CD4-positive, alpha-beta T cell treated with Interleukin-12 subunit alpha and Interleukin-12 subunit beta, for 1 hour (primary cell): ENCODE data around the gene ZNF554.

ENCODE experiments used
- DNase-seq: peaks from one replicate; pipeline ENCODE4 v3.0.0-alpha.2; 2020

The ZNF554 gene

GRCh38 chr19:2834294-2834871 lies 14.7 kb downstream of the ZNF554 start:
- DNase-seq = no peak

GRCh38 chr19:2837430-2837829 lies 17.8 kb downstream of the ZNF554 start:
- DNase-seq = no peak

- peak; percentile 99 for DNase-seq
These were observed 21.4 kb downstream of the ZNF554 start, which contains the start of gene ZNF555 for GRCh38 chr19:2840794-2841791. ZNF555 (plus strand) TSS chr19:2841475; CDS start chr19:2841573, 98 bp downstream.

GRCh38 chr19:2841855-2842574 lies 22.3 kb downstream of the ZNF554 start:
- DNase-seq = no peak

GRCh38 chr19:2845107-2845506 lies 25.4 kb downstream of the ZNF554 start:
- no peak for DNase-seq

- no peak for DNase-seq
These were observed 26.7 kb downstream of the ZNF554 start for GRCh38 chr19:2846180-2846894.

- DNase-seq = no peak
These were observed 27.8 kb downstream of the ZNF554 start for GRCh38 chr19:2847507-2847906.

- DNase-seq = no peak
These were observed 28.9 kb downstream of the ZNF554 start for GRCh38 chr19:2848616-2849015.

GRCh38 chr19:2850256-2850925 lies 30.7 kb downstream of the ZNF554 start:
- DNase-seq = no peak

GRCh38 chr19:2852598-2852997 lies 32.9 kb downstream of the ZNF554 start:
- DNase-seq = no peak

- no peak for DNase-seq
These were observed 33.4 kb downstream of the ZNF554 start for GRCh38 chr19:2853015-2853606.

- DNase-seq = no peak
These were observed 35.2 kb downstream of the ZNF554 start for GRCh38 chr19:2854849-2855248.

- peak; percentile 52 for DNase-seq
These were observed 36.9 kb downstream of the ZNF554 start for GRCh38 chr19:2856457-2857050.

- no peak for DNase-seq
These were observed 39.2 kb downstream of the ZNF554 start for GRCh38 chr19:2858864-2859263.

GRCh38 chr19:2863816-2864215 lies 44.1 kb downstream of the ZNF554 start:
- DNase-seq = no peak

- no peak for DNase-seq
These were observed 45.8 kb downstream of the ZNF554 start for GRCh38 chr19:2865334-2866100.

- no peak for DNase-seq
These were observed 46.9 kb downstream of the ZNF554 start for GRCh38 chr19:2866495-2867024.

- no peak for DNase-seq
These were observed 47.6 kb downstream of the ZNF554 start, which contains the start of gene ZNF556 for GRCh38 chr19:2867025-2867991. ZNF556 (plus strand) TSS chr19:2867335; CDS start chr19:2867422, 87 bp downstream.

- no peak for DNase-seq
These were observed 50.0 kb downstream of the ZNF554 start for GRCh38 chr19:2869618-2870017.
